Muscle of leg (tissue), 11 donors: Measurements from ENCODE around the gene TPPP2. TPM values are rescaled to one million over a fixed set of nuclear protein-coding genes. Genes with fewer than 3 reads are reported as not detected.
"Not testable (repeated sequence)": the region's sequence is repeated elsewhere in the genome, so short reads cannot be mapped to it uniquely, and the experiment has no call there.

Experiments used
- DNase-seq: peaks from one replicate; pipeline ENCODE4 v3.0.0; 2013
- H3K27ac ChIP-seq: one replicate; pipeline ENCODE4 v1.5.1; 2013; ENCODE audit warnings: mild to moderate bottlenecking, low read length, control low read depth
- H3K27me3 ChIP-seq: one replicate; pipeline ENCODE4 v1.6.1; 2013; ENCODE audit warnings: low read length; ENCODE audit not compliant: control insufficient read depth, insufficient read depth
- H3K36me3 ChIP-seq: one replicate; pipeline ENCODE4 v1.6.1; 2013; ENCODE audit warnings: low read length; ENCODE audit not compliant: control insufficient read depth, insufficient read depth
- H3K4me1 ChIP-seq: one replicate; pipeline ENCODE4 v1.6.1; 2013; ENCODE audit warnings: low read length; ENCODE audit not compliant: control insufficient read depth, insufficient read depth
- H3K4me3 ChIP-seq: one replicate; pipeline ENCODE4 v1.5.1; 2013; ENCODE audit warnings: low read length, control low read depth
- H3K9me3 ChIP-seq: replicated peaks from 2 replicates; pipeline ENCODE4 v1.6.1; 2013; ENCODE audit warnings: low read depth, low read length; ENCODE audit not compliant: control insufficient read depth
- WGBS: methylation state at CpG from one replicate; pipeline ENCODE4 v1.1.5; 2013; ENCODE audit warnings: missing lambda C conversion rate; ENCODE audit not compliant: insufficient coverage; 5-methylcytosine and 5-hydroxymethylcytosine counted together
- polyA plus RNA-seq, 8 donors: library from polyadenylated mRNA; unstranded; fragments of 120-200 nt; gene quantifications; one replicate each; pipeline versions ENCODE4 v1.2.1 to v1.2.3, GENCODE V29; 2013; ENCODE audit warnings: inconsistent platforms in 1 of 8, low replicate concordance in 1 of 8; ENCODE audit not compliant: insufficient read length in 8 of 8, insufficient read depth in 1 of 8
- total RNA-seq: library from RNA; stranded (reverse); fragments of 120-200 nt; gene quantifications from one replicate; pipeline ENCODE4 v1.2.4, GENCODE V29; 2013

Gene TPPP2
- total and polyA plus RNA-seq, 9 donors, result 0.28 to 0.85 (median 0.41) TPM; not detected in 1

DNA sequence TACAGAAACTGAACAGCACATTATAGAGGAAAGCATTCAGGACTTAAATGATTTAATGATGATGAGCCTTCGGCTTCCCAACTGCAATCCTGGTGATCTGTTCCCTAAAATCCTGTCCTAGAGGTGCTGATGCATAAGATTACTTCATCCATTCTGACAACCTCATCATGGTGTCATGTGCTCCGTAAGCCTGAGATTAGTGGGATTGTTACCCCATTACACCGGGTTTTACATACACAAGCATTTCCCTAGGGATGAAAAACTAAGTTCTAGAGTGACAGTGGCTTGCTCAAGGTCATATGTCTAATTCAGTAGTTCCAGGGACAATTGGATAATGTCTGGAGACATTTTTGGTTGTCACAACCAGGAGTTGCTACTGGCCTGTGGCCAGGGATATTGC, 7.1 kb downstream of the TPPP2 start:
- peaks cover 52% of the 10 kb centered on the region for H3K4me1 ChIP-seq

GRCh38 chr14:21038441-21039422, 8.7 kb downstream of the TPPP2 start:
- no peaks in the 10 kb centered on the region for H3K9me3 ChIP-seq
- peak overlapping the region; percentile 94 for H3K27ac ChIP-seq
- H3K36me3 ChIP-seq, result no peaks in the 10 kb centered on the region
- H3K4me1 ChIP-seq, result peaks cover 50% of the 10 kb centered on the region
- H3K27me3 ChIP-seq, result no peaks in the 10 kb centered on the region
- DNase-seq, result peak; percentile 98
- no peak overlapping the region for H3K4me3 ChIP-seq
- 42% methylated on average over 3 of the region's 10 CpGs for WGBS

More for the DNA sequence above, 7.1 kb downstream of the TPPP2 start:
- no CpG with 5 or more reads among the region's 3 CpGs for WGBS
- no peaks in the 10 kb centered on the region for H3K9me3 ChIP-seq
- H3K27me3 ChIP-seq, result no peaks in the 10 kb centered on the region
- no peak overlapping the region for H3K4me3 ChIP-seq
- no peak for DNase-seq
- no peak overlapping the region for H3K27ac ChIP-seq
- no peaks in the 10 kb centered on the region for H3K36me3 ChIP-seq

- no peaks in the 10 kb centered on the region for H3K36me3 ChIP-seq
- no peak overlapping the region for H3K4me3 ChIP-seq
- peak; percentile 93 for DNase-seq
- peak overlapping the region; percentile 94 for H3K27ac ChIP-seq
- no peaks in the 10 kb centered on the region for H3K9me3 ChIP-seq
- H3K4me1 ChIP-seq, result peaks cover 44% of the 10 kb centered on the region
- H3K27me3 ChIP-seq, result no peaks in the 10 kb centered on the region
- WGBS, result 47% methylated on average over 6 of the region's 8 CpGs
Measured at GRCh38 chr14:21039585-21040369, 9.8 kb downstream of the TPPP2 start.

DNA sequence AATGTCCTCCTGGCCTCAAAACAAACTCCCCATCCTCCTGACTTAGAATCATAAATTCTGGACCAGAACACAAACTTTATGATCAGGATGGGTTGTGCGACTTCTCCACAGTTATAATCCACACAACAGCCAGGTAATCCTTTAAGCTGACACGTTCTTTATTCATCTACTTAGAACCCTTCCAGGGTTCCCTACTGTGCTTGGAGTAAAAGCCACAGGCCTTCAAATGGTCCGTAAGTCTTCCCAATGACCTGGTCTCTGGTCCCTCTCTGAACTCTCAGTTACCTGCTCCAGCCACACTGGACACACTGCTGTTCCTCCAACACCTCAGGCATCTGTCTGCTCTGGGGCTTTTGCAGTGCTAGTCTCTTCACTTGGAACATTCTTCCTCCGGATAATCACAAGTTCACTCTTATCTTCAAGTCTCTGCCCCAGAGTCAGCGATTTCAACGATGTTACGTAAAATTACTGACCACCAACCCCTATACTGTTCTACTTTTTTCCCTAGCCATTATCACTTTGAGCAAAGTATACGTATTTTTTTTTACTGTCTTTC, 10.4 kb downstream of the TPPP2 start:
- H3K4me1 ChIP-seq, result peaks cover 44% of the 10 kb centered on the region
- no peaks in the 10 kb centered on the region for H3K9me3 ChIP-seq
- no peaks in the 10 kb centered on the region for H3K27me3 ChIP-seq
- H3K4me3 ChIP-seq, result no peak overlapping the region
- 75% methylated on average over 7 of the region's 8 CpGs for WGBS
- no peak overlapping the region for H3K27ac ChIP-seq
- no peaks in the 10 kb centered on the region for H3K36me3 ChIP-seq
- DNase-seq, result no peak

- peaks cover 44% of the 10 kb centered on the region for H3K4me1 ChIP-seq
- not testable (repeated sequence) for H3K27me3 ChIP-seq, H3K4me3 ChIP-seq, H3K27ac ChIP-seq, DNase-seq, H3K9me3 ChIP-seq, H3K36me3 ChIP-seq
- WGBS, result 86% methylated on average over 3 of the region's 3 CpGs
Measured at GRCh38 chr14:21040941-21041340, 10.9 kb downstream of the TPPP2 start.

DNA sequence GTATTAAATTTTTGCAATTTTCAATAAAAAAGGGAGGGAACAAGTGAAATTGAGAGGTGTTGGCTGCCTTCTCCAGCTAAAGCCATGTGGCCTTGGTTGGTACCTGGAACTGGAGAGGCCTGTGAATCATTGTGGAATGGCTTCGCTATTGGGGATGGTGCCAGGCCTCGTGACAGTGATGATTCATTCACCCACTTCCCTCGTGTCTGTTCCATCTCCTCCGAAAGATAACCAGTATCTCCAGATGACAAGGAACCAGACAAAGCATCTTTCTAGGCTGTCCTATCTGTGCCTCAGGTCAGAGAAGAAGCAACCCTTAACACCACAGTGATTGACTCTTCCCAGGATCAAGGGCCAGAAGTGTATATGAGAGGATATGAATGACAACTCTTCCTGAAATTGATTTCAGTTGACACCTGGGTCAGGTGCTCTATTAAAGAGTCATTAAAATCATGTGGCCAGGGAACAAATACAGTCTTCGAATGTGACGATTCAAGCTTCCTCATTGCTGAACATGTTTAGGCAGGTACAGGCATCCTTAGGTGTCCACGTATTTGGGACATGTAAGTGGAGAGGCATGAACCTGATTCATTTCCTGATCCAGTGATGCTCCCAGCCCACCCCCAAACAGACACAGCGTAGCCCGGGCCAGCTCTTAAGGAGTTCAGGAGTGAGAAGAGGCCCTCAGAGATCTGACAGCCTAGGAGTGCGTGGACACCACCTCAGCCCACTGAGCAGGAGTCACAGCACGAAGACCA, 11.8 kb downstream of the TPPP2 start, which contains the start of gene RNASE7:
RNASE7 (plus strand) TSS at position 687 of the 758 bp plus-strand sequence. CDS start 631 bp downstream, outside the sequence.
- 77% methylated on average over 8 of the region's 11 CpGs for WGBS
- Histone ChIP-seq H3K36me3 (no peaks in the 10 kb centered on the region), H3K4me1 (peaks cover 41% of the 10 kb centered on the region), H3K4me3 (no peak within 1 kb of the TSS), H3K9me3 (no peaks in the 10 kb centered on the region), H3K27ac (no peak within 1 kb of the TSS), H3K27me3 (no peaks in the 10 kb centered on the region)
- no peak for DNase-seq

- DNase-seq, result no peak
- WGBS, result 71% methylated on average over 6 of the region's 8 CpGs
- Histone ChIP-seq H3K27me3 (no peaks in the 10 kb centered on the region), H3K9me3 (no peaks in the 10 kb centered on the region), H3K4me1 (peaks cover 35% of the 10 kb centered on the region), H3K36me3 (no peaks in the 10 kb centered on the region), H3K4me3 (no peak overlapping the region), H3K27ac (no peak overlapping the region)
Measured at GRCh38 chr14:21042918-21043317, 12.9 kb downstream of the TPPP2 start.

DNA sequence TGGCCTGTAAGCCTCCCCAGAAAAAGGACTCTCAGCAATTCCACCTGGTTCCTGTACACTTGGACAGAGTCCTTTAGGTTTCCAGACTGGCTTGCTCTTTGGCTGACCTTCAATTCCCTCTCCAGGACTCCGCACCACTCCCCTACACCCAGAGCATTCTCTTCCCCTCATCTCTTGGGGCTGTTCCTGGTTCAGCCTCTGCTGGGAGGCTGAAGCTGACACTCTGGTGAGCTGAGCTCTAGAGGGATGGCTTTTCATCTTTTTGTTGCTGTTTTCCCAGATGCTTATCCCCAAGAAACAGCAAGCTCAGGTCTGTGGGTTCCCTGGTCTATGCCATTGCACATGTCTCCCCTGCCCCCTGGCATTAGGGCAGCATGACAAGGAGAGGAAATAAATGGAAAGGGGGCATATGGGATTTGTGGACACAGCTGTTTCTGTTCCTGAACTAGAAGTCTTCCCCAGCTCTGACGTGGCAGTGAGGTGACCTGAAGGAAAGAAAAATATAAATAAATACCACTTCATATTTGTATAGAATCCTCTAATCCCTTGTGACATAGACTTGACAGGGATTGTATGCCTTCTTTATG, 13.5 kb downstream of the TPPP2 start:
- Histone ChIP-seq H3K27ac (no peak overlapping the region), H3K4me1 (peaks cover 29% of the 10 kb centered on the region), H3K27me3 (no peaks in the 10 kb centered on the region), H3K4me3 (no peak overlapping the region), H3K36me3 (no peaks in the 10 kb centered on the region), H3K9me3 (no peaks in the 10 kb centered on the region)
- WGBS, result no CpG with 5 or more reads among the region's 2 CpGs
- no peak for DNase-seq

DNA sequence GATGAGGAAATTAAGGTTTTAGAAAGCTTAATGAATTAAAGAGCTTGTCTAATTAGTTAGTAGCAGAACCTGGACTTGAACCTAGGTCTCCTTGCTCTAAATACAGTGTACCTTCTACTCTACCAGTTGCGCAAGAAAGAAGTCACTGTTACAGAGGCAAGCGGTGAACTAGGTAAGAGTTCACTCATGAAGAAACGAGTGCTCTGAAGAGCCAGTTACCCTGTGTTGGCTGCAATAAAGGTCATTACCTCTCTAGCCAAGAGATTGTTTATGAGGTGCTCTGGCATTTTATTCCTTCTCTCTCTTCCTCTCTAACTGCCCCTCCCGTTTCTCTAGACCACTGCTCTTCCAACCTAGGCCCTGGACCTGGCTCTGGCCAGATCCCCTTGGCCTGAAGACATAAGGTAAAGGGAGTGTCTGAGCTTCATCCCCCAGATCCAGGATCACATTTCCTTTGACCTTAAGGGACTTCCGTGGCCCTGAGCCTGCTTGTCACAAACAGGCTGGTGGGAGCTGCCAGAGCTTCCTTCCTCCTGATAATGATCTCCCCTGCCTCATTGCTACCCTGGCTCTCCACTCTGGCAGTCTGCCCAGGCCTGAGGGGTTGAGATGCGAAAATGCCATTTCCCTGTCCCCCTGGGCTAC, 14.1 kb downstream of the TPPP2 start:
- Histone ChIP-seq H3K27me3 (no peaks in the 10 kb centered on the region), H3K4me1 (peaks cover 23% of the 10 kb centered on the region), H3K9me3 (no peaks in the 10 kb centered on the region), H3K27ac (no peak overlapping the region), H3K36me3 (no peaks in the 10 kb centered on the region), H3K4me3 (no peak overlapping the region)
- WGBS, result no CpG with 5 or more reads among the region's 6 CpGs
- no peak for DNase-seq
